Measurements from ENCODE around the gene CADPS.
A peak's percentile ranks its signal among the peaks of the same experiment; 100 is the strongest.

Gene CADPS

GRCh38 chr3:62678841-62679240, 196.4 kb downstream of the CADPS start:
- no peak for DNase-seq

DNA sequence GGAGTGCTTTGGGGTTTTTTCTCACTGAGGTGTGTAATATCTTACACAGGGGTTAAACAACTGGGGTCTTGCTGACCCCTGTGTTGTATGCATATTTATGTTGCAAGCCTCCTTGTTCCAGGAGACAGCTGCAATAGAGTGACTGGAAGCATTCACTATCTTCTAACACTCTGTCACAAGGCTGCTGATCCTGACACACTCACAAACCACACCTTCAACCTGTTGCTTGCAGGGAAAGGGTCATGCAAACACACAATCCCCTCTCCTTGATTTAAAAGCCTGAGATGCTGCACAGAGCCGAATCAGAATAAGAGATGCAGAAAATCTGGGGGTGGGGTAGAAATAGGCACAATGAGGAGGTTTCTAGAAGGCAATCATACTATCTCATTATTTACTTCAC, 197.3 kb downstream of the CADPS start:
- no peak for DNase-seq

DNA sequence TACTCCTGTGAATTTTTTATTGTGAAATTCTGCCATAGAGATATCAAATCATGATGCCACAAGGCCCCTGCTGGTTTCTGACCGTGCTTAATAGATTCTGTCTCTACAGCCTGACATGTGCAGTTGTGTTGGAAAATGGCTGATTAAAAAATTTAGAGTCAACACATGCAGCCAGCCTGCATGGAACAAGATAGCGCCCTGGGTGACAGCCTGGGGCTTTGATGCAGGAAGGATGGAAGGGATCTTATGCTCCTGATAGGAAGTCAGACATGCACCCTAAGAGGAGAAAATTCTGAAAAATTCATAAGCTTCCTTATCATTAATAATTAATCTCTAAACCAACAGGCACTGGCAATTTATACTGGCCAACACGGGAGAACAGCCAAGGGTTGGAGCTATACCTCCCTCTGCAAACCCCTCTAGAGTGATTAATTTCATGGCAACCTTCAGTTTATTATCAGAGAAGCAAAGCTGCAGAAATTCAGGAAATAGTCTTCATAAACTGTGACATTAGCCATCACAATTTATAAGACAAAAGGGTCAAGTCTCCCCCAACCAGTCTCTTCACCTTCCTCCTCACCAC, 198.4 kb downstream of the CADPS start:
- no peak for DNase-seq

DNA sequence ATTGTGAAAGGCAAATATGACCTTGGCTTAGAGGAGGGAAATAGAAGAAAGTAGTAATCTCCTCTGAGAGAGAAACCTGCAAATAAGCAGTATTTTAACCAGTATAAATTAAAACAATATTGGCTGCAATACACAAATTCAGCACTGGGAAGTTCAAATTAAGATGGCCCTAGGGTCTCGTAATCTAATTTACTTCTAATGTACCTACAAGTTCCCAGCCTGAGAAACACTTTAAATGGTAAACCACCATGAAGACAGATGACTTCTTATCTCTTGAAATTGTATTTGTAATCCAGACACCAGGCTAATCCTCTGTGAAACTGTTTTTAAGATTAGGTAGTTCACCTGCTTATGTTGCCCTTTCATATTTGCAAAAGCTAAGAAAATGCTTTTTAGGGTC, 199.7 kb downstream of the CADPS start:
- DNase-seq = no peak

DNA sequence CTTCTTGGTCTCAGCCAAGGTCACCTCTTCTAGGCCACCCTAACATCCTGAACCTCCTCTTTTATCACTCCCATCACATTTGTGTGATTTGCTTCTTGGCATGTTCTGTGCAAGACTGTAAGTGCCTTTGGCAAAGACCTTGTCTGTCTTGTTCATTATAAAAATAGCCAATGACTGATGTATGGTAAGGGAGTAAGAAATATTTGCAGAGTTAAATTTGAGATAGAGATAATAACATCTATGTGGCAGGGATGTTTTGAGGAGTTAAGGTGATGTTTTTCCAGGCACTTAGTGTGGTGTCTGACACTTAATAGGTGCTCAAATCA, 202.3 kb downstream of the CADPS start:
- DNase-seq = no peak

DNA sequence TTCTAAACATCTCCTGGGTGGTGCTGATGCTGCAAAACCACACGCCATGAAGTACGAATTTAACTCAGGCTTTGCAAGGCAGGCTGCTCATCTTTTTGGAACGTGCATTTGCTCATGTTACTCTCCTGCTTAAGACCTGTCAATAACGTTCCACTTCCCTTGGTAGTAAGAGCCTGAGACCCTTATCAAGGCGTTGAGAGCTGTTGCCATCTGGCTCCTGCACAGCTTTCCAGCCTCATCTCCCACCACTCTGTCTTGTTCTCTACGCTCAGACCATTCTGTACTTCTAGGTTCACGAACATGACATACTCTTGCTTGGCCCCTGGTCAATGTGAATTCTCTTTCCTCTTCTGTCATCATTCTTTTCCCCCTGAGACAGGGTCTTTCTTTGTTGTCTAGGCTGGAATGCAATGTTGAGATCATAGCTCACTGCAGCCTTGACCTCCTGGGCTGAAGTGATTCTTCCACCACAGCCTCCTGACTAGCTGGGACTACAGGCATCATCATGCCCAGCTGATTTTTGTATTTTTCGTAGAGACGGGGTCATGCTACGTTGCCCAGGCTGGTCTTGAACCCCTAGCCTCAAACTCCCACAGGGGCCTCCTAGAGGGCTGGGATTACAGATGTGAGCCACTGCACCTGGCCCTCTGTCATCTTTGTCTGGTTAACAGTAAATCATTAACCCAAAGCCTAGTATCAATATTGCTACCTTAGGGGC, 202.8 kb downstream of the CADPS start:
- no peak for DNase-seq

DNA sequence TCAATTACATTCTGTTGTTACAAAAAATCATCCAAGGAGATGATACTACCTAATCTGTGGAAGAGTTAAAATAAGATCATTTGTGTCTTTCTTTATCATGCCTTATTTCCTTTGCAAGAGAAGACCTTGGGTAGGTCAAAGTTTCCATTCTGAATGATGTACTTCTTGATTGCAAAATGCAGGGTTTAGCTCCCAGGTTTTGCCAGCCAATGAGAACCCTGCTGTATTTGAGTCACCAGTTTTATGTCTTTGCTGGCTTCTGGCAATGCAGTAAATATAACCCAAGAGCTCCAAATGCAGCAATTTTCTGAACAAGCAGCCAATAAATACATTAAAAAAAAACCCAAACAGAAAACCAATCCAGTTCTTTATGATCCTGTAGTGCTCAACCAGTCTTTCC, 204.9 kb downstream of the CADPS start:
- DNase-seq = no peak

DNA sequence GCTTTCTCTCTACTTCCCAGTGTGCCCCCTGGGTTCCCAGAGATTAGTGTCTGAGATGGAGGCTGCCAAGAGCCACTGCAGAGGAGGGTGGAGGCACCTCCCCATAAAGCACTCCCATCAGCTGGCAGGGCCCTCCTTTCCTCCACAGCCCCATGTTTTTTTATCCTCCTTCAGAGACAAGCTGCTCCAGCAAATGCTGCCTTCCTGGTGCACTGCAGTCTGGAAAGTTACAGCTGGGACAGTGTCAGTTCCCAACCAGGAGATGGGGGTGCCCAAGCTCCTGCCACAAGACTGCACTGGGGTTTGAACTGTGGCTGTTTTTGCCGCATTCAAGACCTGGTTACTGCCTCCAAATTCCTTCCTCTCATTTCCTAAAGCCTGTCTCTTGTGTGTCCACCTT, 206.1 kb downstream of the CADPS start:
- DNase-seq = no peak

GRCh38 chr3:62667714-62668113, 207.5 kb downstream of the CADPS start:
- DNase-seq = peak; percentile 5

GRCh38 chr3:62665627-62666437, 209.4 kb downstream of the CADPS start:
- peak; percentile 66 for DNase-seq

- no peak for DNase-seq
Measured at GRCh38 chr3:62662677-62663076, 212.5 kb downstream of the CADPS start.

- no peak for DNase-seq
Measured at GRCh38 chr3:62659660-62660059, 215.6 kb downstream of the CADPS start.

DNA sequence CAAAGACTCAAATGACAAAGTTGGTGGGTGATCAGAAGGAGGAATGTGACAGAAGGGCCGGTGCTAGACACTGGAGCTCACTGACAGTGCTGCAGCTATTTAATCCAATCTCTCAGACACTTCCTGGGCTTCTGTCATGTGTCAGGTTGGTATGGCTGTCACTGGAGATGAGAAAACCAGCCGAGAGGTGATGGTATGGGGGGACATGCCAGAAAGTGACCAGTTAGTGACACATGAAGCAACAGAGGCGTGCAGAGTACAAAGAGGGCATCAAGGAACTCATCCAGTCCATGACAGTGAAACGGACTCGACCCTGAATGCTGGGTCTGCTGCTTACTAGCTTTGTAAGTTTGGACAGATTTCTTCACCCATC, 219.5 kb downstream of the CADPS start:
- DNase-seq = no peak

DNA sequence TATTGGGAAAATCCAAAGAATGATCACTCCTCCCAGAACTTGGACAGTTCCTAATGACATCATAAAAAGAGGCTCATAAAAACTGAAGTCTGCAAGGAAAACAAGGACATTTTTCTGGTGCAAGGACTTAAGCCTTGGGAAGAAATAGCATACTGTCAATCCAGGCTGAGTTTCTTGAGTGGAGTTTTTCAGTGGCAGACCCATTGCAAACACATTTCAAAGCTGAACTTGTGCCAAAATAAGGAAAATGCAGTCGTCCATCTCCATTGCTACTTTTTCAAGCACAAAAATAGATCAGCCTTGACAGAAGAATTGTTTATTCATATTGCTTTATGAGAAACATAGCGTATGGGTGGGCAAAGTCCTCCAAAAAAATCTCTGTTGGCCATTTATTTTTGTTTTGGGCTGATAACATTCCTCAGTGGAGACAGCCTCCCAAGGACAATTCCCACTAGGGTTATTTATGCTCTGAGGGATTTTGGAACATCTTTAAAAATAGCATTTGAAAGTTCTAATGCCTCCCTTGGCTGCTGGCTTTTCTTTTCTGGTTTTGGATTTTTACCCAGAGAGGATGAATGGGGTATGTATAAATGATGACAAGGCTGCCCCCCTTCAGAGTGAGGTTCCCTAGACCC, 220.0 kb downstream of the CADPS start:
- DNase-seq = no peak

GRCh38 chr3:62653796-62654195, 221.4 kb downstream of the CADPS start:
- DNase-seq = no peak

- DNase-seq = no peak
Measured at GRCh38 chr3:62647711-62648110, 227.5 kb downstream of the CADPS start.

DNA sequence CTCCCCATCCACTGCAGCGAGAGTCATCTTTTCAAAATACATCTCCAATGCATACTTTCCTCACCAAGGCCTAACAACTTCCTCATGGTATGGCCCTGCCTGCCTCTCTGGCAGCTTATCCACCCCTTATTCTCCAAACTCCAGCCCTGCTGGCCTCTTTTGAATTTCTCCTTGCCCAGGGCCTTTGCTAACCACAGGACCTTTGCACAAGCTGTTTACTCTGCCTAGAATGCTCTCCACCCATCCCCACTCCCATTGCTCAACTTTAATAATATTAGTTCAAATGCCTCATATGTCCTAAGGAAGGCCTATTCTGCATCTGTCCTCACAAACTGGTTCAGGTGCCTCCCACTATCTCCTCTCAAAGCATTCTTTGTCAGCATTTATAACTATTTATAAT, 230.7 kb downstream of the CADPS start:
- no peak for DNase-seq

GRCh38 chr3:62638316-62638715, 236.9 kb downstream of the CADPS start:
- no peak for DNase-seq

- DNase-seq = no peak
Measured at GRCh38 chr3:62636235-62636826, 238.9 kb downstream of the CADPS start.

DNA sequence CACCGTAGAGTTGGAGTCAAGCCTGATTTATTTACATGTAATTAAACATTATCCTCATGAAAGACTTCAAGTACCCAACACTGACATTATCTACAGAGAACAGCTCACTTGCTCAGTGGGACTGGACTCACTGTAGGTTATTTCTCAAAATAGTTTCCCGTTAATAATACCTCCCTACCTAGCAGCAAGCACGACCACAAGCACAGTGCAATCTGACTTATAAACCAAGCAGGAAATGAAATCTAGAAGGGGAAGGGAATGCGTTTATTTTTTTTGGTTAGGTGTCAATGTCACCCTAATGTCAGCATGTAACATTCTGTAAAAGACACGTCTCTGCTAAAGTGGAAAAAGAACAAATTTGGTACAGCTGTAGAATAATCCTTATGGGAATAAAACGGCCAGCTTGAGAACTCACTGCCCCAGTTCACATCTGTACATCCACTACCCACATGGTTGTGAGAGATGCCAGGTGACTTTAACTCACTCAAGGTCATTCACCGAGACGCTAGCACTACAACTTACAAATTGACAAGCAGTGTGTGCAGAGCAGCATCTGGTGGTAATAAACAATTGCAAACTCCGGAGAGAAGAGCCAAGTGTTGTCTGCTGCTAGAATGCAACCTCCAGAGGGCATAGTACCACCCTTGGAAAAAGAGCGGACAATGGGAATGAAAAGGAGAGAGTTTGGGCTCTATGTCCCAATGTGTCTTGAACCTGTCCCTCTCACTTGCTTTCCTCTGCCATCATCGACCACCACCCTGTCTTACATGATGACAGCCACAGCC, 242.5 kb downstream of the CADPS start:
- DNase-seq = no peak

- DNase-seq = no peak
Measured at GRCh38 chr3:62631488-62631887, 243.7 kb downstream of the CADPS start.

GRCh38 chr3:62630664-62631063, 244.6 kb downstream of the CADPS start:
- no peak for DNase-seq

GRCh38 chr3:62625268-62625667, 249.9 kb downstream of the CADPS start:
- peak; percentile 4 for DNase-seq

Data from NCI-H1092 treated with DMSO at 0.1 percent for 48 hours (cell line).